Mucosa of rectum (tissue), 2 donors: ENCODE results near the gene HLA-DMA.

Experiments used
- H3K27ac ChIP-seq, 2 donors: one replicate each; pipeline ENCODE4 v1.7.0; 2013; ENCODE audit warnings: inconsistent platforms in 2 of 2, low read depth in 2 of 2, low read length in 2 of 2
- H3K27me3 ChIP-seq, 2 donors: one replicate each; pipeline ENCODE4 v1.7.0; 2013; ENCODE audit warnings: low read length in 2 of 2; ENCODE audit not compliant: control insufficient read depth in 2 of 2, insufficient read depth in 2 of 2
- H3K36me3 ChIP-seq, 2 donors: one replicate each; pipeline ENCODE4 v1.7.0; 2013; ENCODE audit warnings: low read length in 2 of 2; ENCODE audit not compliant: control insufficient read depth in 2 of 2, insufficient read depth in 2 of 2
- H3K4me1 ChIP-seq, 2 donors: one replicate each; pipeline ENCODE4 v1.7.0; 2013; ENCODE audit warnings: low read length in 2 of 2, mild to moderate bottlenecking in 1 of 2; ENCODE audit not compliant: control insufficient read depth in 2 of 2, insufficient read depth in 2 of 2
- H3K4me3 ChIP-seq, 2 donors: one replicate each; pipeline ENCODE4 v1.7.0; 2013; ENCODE audit warnings: low read length in 2 of 2
- H3K9ac ChIP-seq, 2 donors: one replicate each; pipeline ENCODE4 v1.7.0; 2013; ENCODE audit warnings: low read length in 2 of 2, low read depth in 1 of 2, mild to moderate bottlenecking in 1 of 2
- H3K9me3 ChIP-seq, 2 donors: one replicate each; pipeline ENCODE4 v1.7.0; 2013; ENCODE audit warnings: low read length in 2 of 2; ENCODE audit not compliant: control insufficient read depth in 2 of 2
- donor health status: healthy.
- donor health status: Normal muscosa, but diverticular disease.

HLA-DMA gene

DNA sequence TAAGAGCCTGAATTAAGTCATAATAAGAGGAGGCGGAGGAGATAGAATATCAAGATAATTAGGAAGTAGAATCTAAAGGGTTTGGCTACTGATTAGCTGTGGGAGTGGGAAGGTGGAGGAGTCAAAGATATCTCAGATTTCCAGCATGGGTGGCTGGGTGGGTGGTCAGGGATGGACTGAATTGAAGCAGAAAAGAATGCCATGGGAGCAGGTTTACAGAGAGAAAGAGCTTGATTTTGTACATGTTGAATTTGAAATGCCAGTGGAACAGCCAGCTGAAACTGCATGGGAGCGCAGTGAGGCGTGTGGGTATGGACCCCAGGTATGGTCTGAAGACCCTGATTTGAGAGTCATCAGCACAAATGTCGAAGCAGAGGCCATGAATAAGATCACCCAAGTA lies 1.4 kb upstream of the HLA-DMA start:
- no peaks in the 10 kb centered on the region for H3K9me3 ChIP-seq
- peaks cover 2 to 12% of the 10 kb centered on the region in 2 donors for H3K4me1 ChIP-seq
- H3K36me3 ChIP-seq, result no peaks in the 10 kb centered on the region
- H3K4me3 ChIP-seq, result no peak overlapping the region
- H3K9ac ChIP-seq, result no peak overlapping the region
- no peak overlapping the region for H3K27ac ChIP-seq
- H3K27me3 ChIP-seq, result no peaks in the 10 kb centered on the region

DNA sequence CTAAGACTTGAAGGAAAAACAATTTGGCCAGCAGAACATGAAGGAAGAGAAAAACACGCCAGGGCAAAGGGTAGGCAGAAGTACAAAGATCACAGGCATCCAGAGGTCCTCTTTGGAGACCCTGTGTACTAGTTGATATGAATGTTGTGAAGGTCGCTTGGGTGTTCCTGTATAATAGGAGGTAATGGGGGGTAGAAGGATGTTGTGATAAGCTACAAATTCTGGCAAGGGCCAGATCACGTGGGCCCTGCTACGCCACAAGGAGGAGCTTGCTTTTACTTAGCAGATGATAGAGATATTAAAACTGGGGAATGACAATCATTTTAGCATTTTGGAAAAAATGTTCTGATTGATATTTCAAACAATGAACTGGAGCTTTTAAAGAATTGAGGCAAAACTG lies 878 bp upstream of the HLA-DMA start:
- Histone ChIP-seq H3K9ac (peak overlapping the region in 1 of 2 donors; percentile 10), H3K4me1 (peaks cover 7 to 12% of the 10 kb centered on the region in 2 donors), H3K4me3 (no peak overlapping the region), H3K27ac (no peak overlapping the region), H3K9me3 (no peaks in the 10 kb centered on the region), H3K27me3 (no peaks in the 10 kb centered on the region), H3K36me3 (no peaks in the 10 kb centered on the region)

DNA sequence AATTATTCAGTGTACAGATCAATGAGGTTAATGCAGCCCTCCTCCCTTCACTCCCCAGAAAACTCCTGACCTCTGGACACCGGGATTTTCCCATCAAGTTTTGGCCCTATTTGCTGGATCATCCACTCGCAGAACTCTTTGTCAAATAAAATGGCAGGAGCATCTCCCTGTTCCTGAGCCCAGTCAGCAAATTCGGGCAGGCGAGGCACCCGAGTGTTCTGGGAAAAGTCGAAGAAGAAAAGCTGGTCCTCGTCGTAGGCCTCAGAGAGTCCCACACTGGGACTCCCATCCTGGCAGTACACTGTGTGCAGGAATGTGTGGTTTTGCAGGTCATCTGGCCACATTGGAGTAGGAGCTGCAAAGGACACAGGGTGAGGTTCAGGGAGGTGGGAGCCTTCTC lies 2.4 kb downstream of the HLA-DMA start:
- Histone ChIP-seq H3K4me1 (peaks cover 7 to 16% of the 10 kb centered on the region in 2 donors), H3K27me3 (no peaks in the 10 kb centered on the region), H3K36me3 (no peaks in the 10 kb centered on the region), H3K4me3 (no peak overlapping the region), H3K9me3 (no peaks in the 10 kb centered on the region), H3K27ac (no peak overlapping the region), H3K9ac (no peak overlapping the region)

DNA sequence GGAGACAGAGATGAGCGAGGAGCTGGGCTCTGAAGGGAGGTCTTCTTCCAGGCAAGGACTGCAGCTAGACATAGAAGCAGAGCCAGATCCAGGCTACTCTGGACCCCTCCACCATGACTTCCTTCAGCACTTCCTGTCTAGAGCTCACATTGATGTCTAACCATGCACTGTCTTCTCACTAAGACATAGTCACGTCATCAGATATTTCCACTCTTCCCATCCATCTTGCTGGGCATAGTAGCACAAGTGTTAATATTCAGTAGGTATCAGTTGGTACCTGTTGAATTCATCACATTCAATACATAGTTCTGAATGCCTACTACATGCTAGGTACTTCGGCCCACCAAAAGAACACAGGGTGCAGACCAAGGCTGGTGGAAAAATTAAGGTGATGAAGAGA lies 2.9 kb downstream of the HLA-DMA start:
- Histone ChIP-seq H3K36me3 (no peaks in the 10 kb centered on the region), H3K9me3 (no peaks in the 10 kb centered on the region), H3K4me3 (no peak overlapping the region), H3K27me3 (no peaks in the 10 kb centered on the region), H3K9ac (no peak overlapping the region), H3K27ac (no peak overlapping the region), H3K4me1 (peaks cover 10 to 19% of the 10 kb centered on the region in 2 donors)

DNA sequence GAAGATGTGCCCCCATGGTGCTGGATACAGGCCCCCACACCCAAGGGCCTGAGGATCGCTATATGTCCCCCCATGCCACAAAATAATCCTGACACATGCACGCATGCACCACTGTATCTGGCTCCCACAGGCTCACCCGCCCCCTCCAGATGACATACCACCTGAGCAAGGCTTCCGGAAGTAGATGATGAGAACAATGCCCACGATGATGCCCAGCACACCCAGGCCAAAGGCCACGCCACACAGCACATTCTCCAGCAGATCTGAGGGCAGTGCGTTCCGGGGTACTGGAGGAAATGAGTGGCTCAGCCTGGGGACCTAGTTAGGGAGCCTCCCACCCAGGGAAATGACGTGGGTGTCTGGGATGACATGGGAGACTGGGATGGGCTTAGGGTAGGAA lies 3.8 kb downstream of the HLA-DMA start:
- Histone ChIP-seq H3K27me3 (no peaks in the 10 kb centered on the region), H3K36me3 (no peaks in the 10 kb centered on the region), H3K9me3 (no peaks in the 10 kb centered on the region), H3K4me3 (no peak overlapping the region), H3K9ac (no peak overlapping the region), H3K4me1 (peaks cover 15 to 22% of the 10 kb centered on the region in 2 donors), H3K27ac (no peak overlapping the region)

DNA sequence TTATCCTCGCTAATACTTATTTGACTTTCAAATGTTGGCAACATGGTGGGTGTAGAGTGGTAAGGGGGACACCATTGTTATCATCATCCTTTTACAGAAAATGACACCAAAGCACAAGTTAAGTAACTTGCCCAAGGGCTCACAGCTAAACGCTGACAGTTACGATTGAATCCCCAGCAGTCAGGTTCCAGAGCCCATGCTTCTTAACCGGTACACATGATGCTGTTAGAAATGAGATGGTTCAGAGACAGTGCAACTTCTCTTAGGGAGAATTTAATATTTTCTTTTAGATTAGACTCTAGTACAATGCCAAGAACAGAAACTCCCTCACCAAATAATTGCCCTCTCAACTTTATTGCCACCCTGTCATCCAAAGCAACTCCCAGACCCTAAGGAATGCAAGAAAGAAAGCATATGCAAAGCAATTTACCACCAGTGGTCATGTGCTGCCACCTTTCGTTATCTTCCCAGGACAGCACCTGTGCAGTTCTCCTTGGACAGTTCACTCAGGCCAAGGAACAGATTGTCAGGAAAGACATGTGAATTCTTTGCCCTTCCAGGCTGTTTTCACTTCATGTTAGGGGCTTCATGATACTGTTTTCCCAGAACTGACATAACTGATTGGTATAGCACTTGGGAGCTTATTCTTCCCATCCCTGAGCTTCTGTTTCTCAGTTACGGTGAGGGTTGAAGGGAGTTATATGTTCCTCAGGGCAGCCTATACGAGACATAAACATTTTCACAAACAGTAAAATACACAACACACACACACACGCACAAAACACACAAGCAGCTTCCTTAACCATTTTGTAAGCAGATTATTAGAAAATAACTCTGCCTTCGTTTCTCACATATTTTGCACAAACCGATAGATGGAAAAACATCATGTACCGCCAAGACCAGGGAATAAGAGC lies 5.1 kb downstream of the HLA-DMA start:
- Histone ChIP-seq H3K27me3 (no peaks in the 10 kb centered on the region), H3K36me3 (no peaks in the 10 kb centered on the region), H3K27ac (no peak overlapping the region), H3K4me3 (no peak overlapping the region), H3K9ac (no peak overlapping the region), H3K4me1 (peaks cover 15 to 16% of the 10 kb centered on the region in 2 donors), H3K9me3 (no peaks in the 10 kb centered on the region)

DNA sequence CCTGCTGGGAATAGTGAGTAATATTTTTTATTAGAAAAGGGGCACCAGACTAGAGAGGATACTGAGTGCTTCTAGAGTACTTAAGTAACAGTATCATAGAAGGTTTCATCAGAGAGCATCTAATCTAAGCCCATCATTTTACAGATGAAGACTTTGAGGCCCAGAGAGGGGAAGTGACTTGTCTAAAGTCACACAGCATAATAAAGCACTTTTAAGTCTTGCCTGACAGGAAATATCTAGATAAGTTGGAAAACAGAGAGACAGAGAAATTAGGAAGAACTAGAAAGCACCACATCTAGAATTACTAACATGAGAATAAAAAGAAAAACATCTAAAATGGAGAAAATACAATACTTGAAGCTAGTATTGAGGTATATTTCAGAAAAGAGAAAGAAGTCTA lies 6.0 kb downstream of the HLA-DMA start:
- Histone ChIP-seq H3K36me3 (no peaks in the 10 kb centered on the region), H3K27ac (no peak overlapping the region), H3K9ac (no peak overlapping the region), H3K4me3 (no peak overlapping the region), H3K27me3 (no peaks in the 10 kb centered on the region), H3K4me1 (peaks cover 10 to 15% of the 10 kb centered on the region in 2 donors), H3K9me3 (no peaks in the 10 kb centered on the region)

DNA sequence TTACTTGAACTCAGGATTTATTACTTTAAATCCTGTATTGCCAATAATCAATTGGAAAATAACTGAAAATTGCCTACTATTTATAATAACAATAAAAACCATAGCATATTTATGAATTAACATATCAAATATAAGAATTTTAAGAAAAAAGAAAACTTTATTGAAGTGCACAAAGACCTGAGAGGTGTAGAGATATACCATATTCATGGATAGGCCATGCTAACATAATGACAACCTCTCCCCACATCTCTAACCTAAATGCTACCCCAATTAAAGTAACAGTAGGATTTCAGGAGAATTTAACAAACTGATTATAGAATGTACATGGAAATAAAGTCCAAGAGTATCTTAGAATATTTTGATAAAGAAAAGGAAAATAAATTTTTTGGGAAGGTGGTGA lies 6.9 kb downstream of the HLA-DMA start:
- no peaks in the 10 kb centered on the region for H3K36me3 ChIP-seq
- no peaks in the 10 kb centered on the region for H3K27me3 ChIP-seq
- H3K9me3 ChIP-seq, result no peaks in the 10 kb centered on the region
- no peak overlapping the region for H3K27ac ChIP-seq
- H3K4me3 ChIP-seq, result no peak overlapping the region
- H3K9ac ChIP-seq, result no peak overlapping the region
- peaks cover 10 to 19% of the 10 kb centered on the region in 2 donors for H3K4me1 ChIP-seq

DNA sequence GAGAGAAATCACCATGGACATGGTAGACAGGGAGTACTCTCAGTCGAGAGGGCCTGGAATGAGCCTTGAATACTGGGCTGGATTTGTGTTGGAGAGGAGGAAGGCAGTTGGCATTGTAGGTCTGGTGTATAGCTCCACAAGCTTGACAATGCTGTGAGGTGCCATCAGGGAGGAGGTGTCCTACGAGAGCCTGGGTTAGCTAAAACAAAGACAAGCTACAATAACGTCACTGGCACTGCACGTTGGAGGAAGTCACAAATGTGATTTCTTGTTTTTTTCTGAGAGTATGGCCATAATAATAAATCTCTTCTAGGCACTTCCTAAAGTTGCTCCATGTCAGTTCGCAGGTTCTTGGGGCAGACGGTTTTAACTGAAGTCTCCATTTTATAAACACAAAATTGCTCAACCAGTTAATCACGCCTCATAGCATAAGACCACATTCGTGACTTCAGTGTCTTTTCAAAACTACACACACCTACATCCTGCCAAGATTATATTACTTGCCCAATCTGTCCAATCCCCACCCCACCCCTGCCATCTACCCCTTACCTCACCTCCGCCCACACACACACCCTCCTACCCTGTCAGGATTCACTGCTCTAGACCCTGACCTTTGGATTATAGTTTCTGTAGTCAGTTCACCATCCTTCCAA lies 7.7 kb downstream of the HLA-DMA start:
- Histone ChIP-seq H3K4me1 (peaks cover 10 to 24% of the 10 kb centered on the region in 2 donors), H3K4me3 (peak overlapping the region in 1 of 2 donors; percentile 49), H3K9ac (peak overlapping the region in 1 of 2 donors; percentile 5), H3K9me3 (no peaks in the 10 kb centered on the region), H3K27ac (peak overlapping the region; percentile 28 to 62), H3K36me3 (no peaks in the 10 kb centered on the region), H3K27me3 (no peaks in the 10 kb centered on the region)
